WTC11 (cell line): Measurements from ENCODE around the gene C2CD2.

Experiments used
- ARID4B ChIP-seq: sonication (generic); formaldehyde crosslinking; IDR thresholded peaks from 2 replicates; pipeline ENCODE4 v1.8.0; 2023; ENCODE audit warnings: missing genetic modification reagents, mild to moderate bottlenecking, borderline replicate concordance
- ATF3 ChIP-seq: sonication (generic); formaldehyde crosslinking; conservative IDR thresholded peaks from 2 replicates; pipeline ENCODE4 v1.8.1; 2022; ENCODE audit warnings: mild to moderate bottlenecking, missing genetic modification reagents
- CTCF ChIP-seq: fragments of 200-600 bp; IDR thresholded peaks from 2 replicates; pipeline ENCODE4 v1.8.0; 2022; ENCODE audit warnings: antibody characterized with exemption
- ESRRA ChIP-seq: sonication (generic); formaldehyde crosslinking; IDR thresholded peaks from 2 replicates; pipeline ENCODE4 v1.8.1; 2022; ENCODE audit warnings: mild to moderate bottlenecking, missing genetic modification reagents, borderline replicate concordance
- IRF2 ChIP-seq: sonication (generic); formaldehyde crosslinking; IDR thresholded peaks from 2 replicates; pipeline ENCODE4 v1.8.0; 2022; ENCODE audit warnings: low read depth, missing genetic modification reagents, borderline replicate concordance
- JAZF1 ChIP-seq: fragments of 250-450 bp; sonication (Bioruptor Pico); IDR thresholded peaks from 2 replicates; pipeline ENCODE4 v1.9.0; 2021; ENCODE audit warnings: moderate library complexity, mild to moderate bottlenecking, inconsistent platforms
- KAT7 ChIP-seq: sonication (generic); formaldehyde crosslinking; IDR thresholded peaks from 2 replicates; pipeline ENCODE4 v1.8.1; 2023; ENCODE audit warnings: missing genetic modification reagents, mild to moderate bottlenecking, borderline replicate concordance
- MAX ChIP-seq: sonication (generic); formaldehyde crosslinking; IDR thresholded peaks from 2 replicates; pipeline ENCODE4 v1.8.0; 2022; ENCODE audit warnings: mild to moderate bottlenecking, missing genetic modification reagents
- MYBL2 ChIP-seq: sonication (generic); formaldehyde crosslinking; IDR thresholded peaks from 2 replicates; pipeline ENCODE4 v1.8.1; 2023; ENCODE audit warnings: mild to moderate bottlenecking, moderate library complexity, missing genetic modification reagents
- NFYB ChIP-seq: sonication (generic); formaldehyde crosslinking; conservative IDR thresholded peaks from 2 replicates; pipeline ENCODE4 v1.8.0; 2022; ENCODE audit warnings: low read depth, missing genetic modification reagents
- RELA ChIP-seq: sonication (generic); formaldehyde crosslinking; IDR thresholded peaks from 2 replicates; pipeline ENCODE4 v1.8.1; 2022; ENCODE audit warnings: missing genetic modification reagents, mild to moderate bottlenecking, borderline replicate concordance
- ZBTB43 ChIP-seq: sonication (generic); formaldehyde crosslinking; IDR thresholded peaks from 2 replicates; pipeline ENCODE4 v1.8.1; 2023; ENCODE audit warnings: mild to moderate bottlenecking, missing genetic modification reagents
- ZNF232 ChIP-seq: sonication (generic); formaldehyde crosslinking; IDR thresholded peaks from 2 replicates; pipeline ENCODE4 v1.8.0; 2022; ENCODE audit warnings: mild to moderate bottlenecking, missing genetic modification reagents
- ZNF512 ChIP-seq: sonication (generic); formaldehyde crosslinking; IDR thresholded peaks from 2 replicates; pipeline ENCODE4 v1.8.1; 2022; ENCODE audit warnings: missing genetic modification reagents, borderline replicate concordance

- TF ChIP-seq CTCF, result no peak
- TF ChIP-seq ESRRA, result no peak
- TF ChIP-seq ATF3 (CRISPR knock-in tag), result no peak
- TF ChIP-seq ARID4B (CRISPR knock-in tag), result no peak
- no peak for TF ChIP-seq RELA (CRISPR knock-in tag)
- TF ChIP-seq MYBL2 (CRISPR knock-in tag), result no peak
- no peak for TF ChIP-seq ZNF232 (CRISPR knock-in tag)
- TF ChIP-seq MAX, result no peak
- no peak for TF ChIP-seq ZBTB43 (CRISPR knock-in tag)
- TF ChIP-seq ZNF512 (CRISPR knock-in tag), result no peak
- TF ChIP-seq NFYB, result no peak
- TF ChIP-seq JAZF1 (CRISPR knock-in tag), result no peak
- no peak for TF ChIP-seq IRF2
- TF ChIP-seq KAT7 (CRISPR knock-in tag), result no peak
These were observed 13.2 kb upstream of the C2CD2 start for GRCh38 chr21:41966872-41967621.
